ENCODE data around the gene SH3GL2.

- TF ChIP-seq CTCF (IDR thresholded peaks at IDR 0.05), result no peak
- TF ChIP-seq POLR2A (IDR thresholded peaks at IDR 0.05), result no peak
Observed at GRCh38 chr9:17800418-17800817, 221.6 kb downstream of the SH3GL2 start.
